Stimulated activated naive CD8-positive, alpha-beta T cell treated with anti-CD3 and anti-CD28 coated beads, Interleukin-15, amount 100 ng/mL, for 72 hours (primary cell): ENCODE results near the gene VSIG10L2.

ENCODE experiments used
- ATAC-seq: fragments of 150-1000 bp; cut with Tn5 transposase; 2 replicates; pipeline ENCODE4 v1.10.0; 2021; ENCODE audit warnings: mild to moderate bottlenecking, moderate library complexity
- DNase-seq, 2 donors: peaks; one replicate each; pipeline ENCODE4 v3.0.0; 2021 to 2022
- H3K27ac Mint-ChIP-seq, 2 donors: one replicate each; pipeline ENCODE4 v1.8.0; 2022; ENCODE audit warnings: mild to moderate bottlenecking in 2 of 2, mixed read lengths in 2 of 2, moderate library complexity in 2 of 2
- H3K27me3 Mint-ChIP-seq: one replicate; pipeline ENCODE4 v1.8.0; 2022; ENCODE audit warnings: mixed read lengths
- H3K4me1 Mint-ChIP-seq: one replicate; pipeline ENCODE4 v1.8.0; 2022; ENCODE audit warnings: mild to moderate bottlenecking, mixed read lengths
- H3K4me3 Mint-ChIP-seq, 2 donors: one replicate each; pipeline ENCODE4 v1.8.0; 2022; ENCODE audit warnings: mild to moderate bottlenecking in 2 of 2, mixed read lengths in 2 of 2, moderate library complexity in 1 of 2
- H3K9me3 Mint-ChIP-seq, 2 donors: one replicate each; pipeline ENCODE4 v1.8.0; 2022; ENCODE audit warnings: mixed read lengths in 2 of 2

The VSIG10L2 gene

GRCh38 chr11:125923633-125924032, 22.2 kb upstream of the VSIG10L2 start:
- DNase-seq (no peak), ATAC-seq (no peak)
- Mint-ChIP-seq H3K4me3 (no peak overlapping the region), H3K9me3 (no peaks in the 10 kb centered on the region), H3K4me1 (no peaks in the 10 kb centered on the region), H3K27me3 (peaks cover 10% of the 10 kb centered on the region), H3K27ac (no peak overlapping the region)

- Mint-ChIP-seq H3K4me1 (no peaks in the 10 kb centered on the region), H3K27ac (no peak overlapping the region), H3K27me3 (peaks cover 16% of the 10 kb centered on the region), H3K4me3 (no peak overlapping the region), H3K9me3 (no peaks in the 10 kb centered on the region)
- DNase-seq (no peak), ATAC-seq (no peak)
Measured at GRCh38 chr11:125924384-125925007, 21.3 kb upstream of the VSIG10L2 start.

- no peak for ATAC-seq
- Mint-ChIP-seq H3K4me3 (no peak overlapping the region), H3K4me1 (no peaks in the 10 kb centered on the region), H3K9me3 (no peaks in the 10 kb centered on the region), H3K27ac (no peak overlapping the region), H3K27me3 (peaks cover 21% of the 10 kb centered on the region)
- DNase-seq: no peak
Measured at GRCh38 chr11:125925247-125925740, 20.6 kb upstream of the VSIG10L2 start.

GRCh38 chr11:125925804-125926203, 20.0 kb upstream of the VSIG10L2 start:
- ATAC-seq (no peak), DNase-seq (no peak)
- Mint-ChIP-seq H3K4me1 (no peaks in the 10 kb centered on the region), H3K27me3 (peaks cover 21% of the 10 kb centered on the region), H3K9me3 (no peaks in the 10 kb centered on the region), H3K27ac (no peak overlapping the region), H3K4me3 (no peak overlapping the region)

GRCh38 chr11:125926682-125927081, 19.2 kb upstream of the VSIG10L2 start:
- no peaks in the 10 kb centered on the region for H3K9me3 Mint-ChIP-seq
- H3K4me1 Mint-ChIP-seq: no peaks in the 10 kb centered on the region
- ATAC-seq (no peak), DNase-seq (no peak)
- H3K27ac Mint-ChIP-seq: no peak overlapping the region
- H3K27me3 Mint-ChIP-seq: peaks cover 21% of the 10 kb centered on the region
- H3K4me3 Mint-ChIP-seq: no peak overlapping the region

- Mint-ChIP-seq H3K4me1 (peaks cover 12% of the 10 kb centered on the region), H3K27me3 (peaks cover 21% of the 10 kb centered on the region), H3K4me3 (no peak overlapping the region), H3K27ac (no peak overlapping the region), H3K9me3 (no peaks in the 10 kb centered on the region)
- DNase-seq (no peak), ATAC-seq (no peak)
Measured at GRCh38 chr11:125929445-125930075, 16.3 kb upstream of the VSIG10L2 start.

GRCh38 chr11:125930076-125930450, 15.8 kb upstream of the VSIG10L2 start:
- Mint-ChIP-seq H3K4me3 (no peak overlapping the region), H3K4me1 (peaks cover 12% of the 10 kb centered on the region), H3K27ac (no peak overlapping the region), H3K9me3 (no peaks in the 10 kb centered on the region), H3K27me3 (peaks cover 21% of the 10 kb centered on the region)
- ATAC-seq: no peak
- DNase-seq: no peak

GRCh38 chr11:125931116-125931515, 14.7 kb upstream of the VSIG10L2 start:
- Mint-ChIP-seq H3K4me3 (no peak overlapping the region), H3K27me3 (peaks cover 21% of the 10 kb centered on the region), H3K4me1 (peaks cover 12% of the 10 kb centered on the region), H3K9me3 (no peaks in the 10 kb centered on the region), H3K27ac (no peak overlapping the region)
- ATAC-seq (no peak), DNase-seq (no peak)

GRCh38 chr11:125931668-125932067, 14.2 kb upstream of the VSIG10L2 start:
- Mint-ChIP-seq H3K27ac (no peak overlapping the region), H3K27me3 (peaks cover 18% of the 10 kb centered on the region), H3K4me1 (peaks cover 12% of the 10 kb centered on the region), H3K9me3 (no peaks in the 10 kb centered on the region), H3K4me3 (no peak overlapping the region)
- DNase-seq (no peak), ATAC-seq (no peak)

GRCh38 chr11:125932301-125932700, 13.5 kb upstream of the VSIG10L2 start:
- H3K9me3 Mint-ChIP-seq: no peaks in the 10 kb centered on the region
- no peak for DNase-seq
- no peak for ATAC-seq
- H3K4me3 Mint-ChIP-seq: no peak overlapping the region
- H3K27me3 Mint-ChIP-seq: peaks cover 11% of the 10 kb centered on the region
- no peak overlapping the region for H3K27ac Mint-ChIP-seq
- H3K4me1 Mint-ChIP-seq: peaks cover 12% of the 10 kb centered on the region

- peak; percentile 19 to 38 for DNase-seq
- H3K27ac Mint-ChIP-seq: no peak overlapping the region
- peak; percentile 87 for ATAC-seq
- H3K27me3 Mint-ChIP-seq: peaks cover 11% of the 10 kb centered on the region
- H3K4me1 Mint-ChIP-seq: peaks cover 13% of the 10 kb centered on the region
- H3K4me3 Mint-ChIP-seq: peak overlapping the region in 1 of 2 donors; percentile 36
- no peaks in the 10 kb centered on the region for H3K9me3 Mint-ChIP-seq
Measured at GRCh38 chr11:125933030-125933813, 12.6 kb upstream of the VSIG10L2 start.

GRCh38 chr11:125934473-125934872, 11.4 kb upstream of the VSIG10L2 start:
- no peak for ATAC-seq
- H3K4me3 Mint-ChIP-seq: no peak overlapping the region
- H3K9me3 Mint-ChIP-seq: no peaks in the 10 kb centered on the region
- H3K27me3 Mint-ChIP-seq: peaks cover 5% of the 10 kb centered on the region
- H3K4me1 Mint-ChIP-seq: peaks cover 21% of the 10 kb centered on the region
- H3K27ac Mint-ChIP-seq: no peak overlapping the region
- DNase-seq: no peak

GRCh38 chr11:125935056-125935455, 10.8 kb upstream of the VSIG10L2 start:
- Mint-ChIP-seq H3K27ac (no peak overlapping the region), H3K27me3 (no peaks in the 10 kb centered on the region), H3K9me3 (no peaks in the 10 kb centered on the region), H3K4me3 (no peak overlapping the region), H3K4me1 (peaks cover 21% of the 10 kb centered on the region)
- DNase-seq: no peak
- ATAC-seq: no peak

GRCh38 chr11:125935618-125936199, 10.1 kb upstream of the VSIG10L2 start:
- no peak for ATAC-seq
- Mint-ChIP-seq H3K9me3 (no peaks in the 10 kb centered on the region), H3K27me3 (no peaks in the 10 kb centered on the region), H3K27ac (no peak overlapping the region), H3K4me1 (peaks cover 21% of the 10 kb centered on the region), H3K4me3 (no peak overlapping the region)
- DNase-seq: no peak

- H3K4me3 Mint-ChIP-seq: no peak overlapping the region
- H3K9me3 Mint-ChIP-seq: no peaks in the 10 kb centered on the region
- H3K27ac Mint-ChIP-seq: no peak overlapping the region
- peaks cover 19% of the 10 kb centered on the region for H3K4me1 Mint-ChIP-seq
- ATAC-seq (no peak), DNase-seq (no peak)
- no peaks in the 10 kb centered on the region for H3K27me3 Mint-ChIP-seq
Measured at GRCh38 chr11:125938418-125938817, 7.4 kb upstream of the VSIG10L2 start.

GRCh38 chr11:125939081-125939521, 6.7 kb upstream of the VSIG10L2 start:
- DNase-seq (no peak), ATAC-seq (no peak)
- peaks cover 17% of the 10 kb centered on the region for H3K4me1 Mint-ChIP-seq
- peak overlapping the region; percentile 74 to 86 for H3K27ac Mint-ChIP-seq
- no peak overlapping the region for H3K4me3 Mint-ChIP-seq
- no peaks in the 10 kb centered on the region for H3K9me3 Mint-ChIP-seq
- peaks cover 1% of the 10 kb centered on the region for H3K27me3 Mint-ChIP-seq
